T-helper 17 cell (primary cell): ENCODE measurements around the gene LSM14A. TPM values are rescaled to one million over a fixed set of nuclear protein-coding genes. Genes with fewer than 3 reads are reported as not detected.
"Not testable (repeated sequence)": the region's sequence is repeated elsewhere in the genome, so short reads cannot be mapped to it uniquely, and the experiment has no call there.

Experiments
- ATAC-seq: fragments of 150-1000 bp; cut with Tn5 transposase; 2 replicates; pipeline ENCODE4 v1.10.0; 2021; ENCODE audit warnings: mild to moderate bottlenecking, moderate library complexity
- DNase-seq, 3 donors: peaks; one replicate each; pipeline versions ENCODE4 v3.0.0 to v3.0.0-alpha.2; 2020 to 2021
- H3K9me3 ChIP-seq: one replicate; pipeline ENCODE4 v1.7.0; 2013; ENCODE audit warnings: low read length, mild to moderate bottlenecking; ENCODE audit not compliant: control insufficient read depth, poor library complexity, severe bottlenecking
- H3K27ac Mint-ChIP-seq: one replicate; pipeline ENCODE4 v1.8.0; 2022; ENCODE audit warnings: mild to moderate bottlenecking, moderate library complexity, mixed read lengths
- H3K27me3 Mint-ChIP-seq: one replicate; pipeline ENCODE4 v1.8.0; 2022; ENCODE audit warnings: mixed read lengths
- H3K36me3 Mint-ChIP-seq: one replicate; pipeline ENCODE4 v1.8.0; 2022; ENCODE audit warnings: low read depth, mixed read lengths
- H3K4me1 Mint-ChIP-seq: one replicate; pipeline ENCODE4 v1.8.0; 2022; ENCODE audit warnings: mild to moderate bottlenecking, mixed read lengths
- H3K4me3 Mint-ChIP-seq: one replicate; pipeline ENCODE4 v1.8.0; 2022; ENCODE audit warnings: mild to moderate bottlenecking, moderate library complexity, mixed read lengths
- total RNA-seq, 4 donors: library from RNA in 2 of 4; stranded (reverse) in 2 of 4; gene quantifications; one replicate each; pipeline ENCODE4 v1.2.3 and lab custom pipeline; 2022 to 2026

LSM14A gene
- total RNA-seq, 2 donors from 2014 or later, result 150 to 177 TPM

- H3K36me3 Mint-ChIP-seq, result peaks cover 1% of the 10 kb centered on the region
- no peak overlapping the region for H3K4me3 Mint-ChIP-seq
- no peaks in the 10 kb centered on the region for H3K9me3 ChIP-seq
- H3K27ac Mint-ChIP-seq, result no peak overlapping the region
- DNase-seq (no peak), ATAC-seq (no peak)
- H3K4me1 Mint-ChIP-seq, result peaks cover 12% of the 10 kb centered on the region
- no peaks in the 10 kb centered on the region for H3K27me3 Mint-ChIP-seq
Observed at GRCh38 chr19:34248941-34249340, 76.6 kb downstream of the LSM14A start.

GRCh38 chr19:34253167-34253566 lies 80.9 kb downstream of the LSM14A start:
- not testable (repeated sequence) for H3K36me3 Mint-ChIP-seq, ATAC-seq, DNase-seq, H3K27me3 Mint-ChIP-seq, H3K9me3 ChIP-seq
- peak overlapping the region; percentile 94 for H3K27ac Mint-ChIP-seq
- peak overlapping the region; percentile 97 for H3K4me3 Mint-ChIP-seq
- peaks cover 19% of the 10 kb centered on the region for H3K4me1 Mint-ChIP-seq

- Mint-ChIP-seq H3K4me1 (peaks cover 19% of the 10 kb centered on the region), H3K4me3 (peak overlapping the region; percentile 97), H3K27ac (peak overlapping the region; percentile 94)
- H3K27me3 Mint-ChIP-seq, DNase-seq, ATAC-seq, H3K9me3 ChIP-seq, H3K36me3 Mint-ChIP-seq: not testable (repeated sequence)
Observed at GRCh38 chr19:34253681-34254045, 81.4 kb downstream of the LSM14A start.

GRCh38 chr19:34254046-34254697 lies 81.9 kb downstream of the LSM14A start, which contains the start of gene GARRE1:
Gene GARRE1, plus strand, starts transcription at chr19:34254554. Its CDS starts 45,920 bp downstream, at chr19:34300474.
- peak; percentile 76 to 81 (median 79) for DNase-seq
- Mint-ChIP-seq H3K27ac (peak within 1 kb of the TSS; percentile 94), H3K27me3 (no peaks in the 10 kb centered on the region), H3K4me3 (peak within 1 kb of the TSS; percentile 97), H3K4me1 (peaks cover 20% of the 10 kb centered on the region), H3K36me3 (peaks cover 3% of the 10 kb centered on the region)
- peak; percentile 93 for ATAC-seq
- no peaks in the 10 kb centered on the region for H3K9me3 ChIP-seq

- peaks cover 3% of the 10 kb centered on the region for H3K36me3 Mint-ChIP-seq
- no peaks in the 10 kb centered on the region for H3K27me3 Mint-ChIP-seq
- H3K4me3 Mint-ChIP-seq, result peak overlapping the region; percentile 97
- peaks cover 25% of the 10 kb centered on the region for H3K4me1 Mint-ChIP-seq
- peak; percentile 40 for ATAC-seq
- H3K27ac Mint-ChIP-seq, result peak overlapping the region; percentile 37
- H3K9me3 ChIP-seq, result no peaks in the 10 kb centered on the region
- peak; percentile 11 to 30 (median 22) for DNase-seq
Observed at GRCh38 chr19:34254698-34255432, 82.6 kb downstream of the LSM14A start.

GRCh38 chr19:34255546-34255945 lies 83.2 kb downstream of the LSM14A start:
- DNase-seq, result no peak

GRCh38 chr19:34256835-34257558 lies 84.7 kb downstream of the LSM14A start:
- Mint-ChIP-seq H3K27me3 (no peaks in the 10 kb centered on the region), H3K4me1 (peaks cover 33% of the 10 kb centered on the region), H3K27ac (peak overlapping the region; percentile 65), H3K4me3 (no peak overlapping the region), H3K36me3 (peaks cover 5% of the 10 kb centered on the region)
- no peaks in the 10 kb centered on the region for H3K9me3 ChIP-seq
- no peak for ATAC-seq
- no peak for DNase-seq

More at GRCh38 chr19:34255546-34255945, 83.2 kb downstream of the LSM14A start:
- no peak for ATAC-seq
- H3K9me3 ChIP-seq, result no peaks in the 10 kb centered on the region
- Mint-ChIP-seq H3K4me1 (peaks cover 27% of the 10 kb centered on the region), H3K36me3 (peaks cover 3% of the 10 kb centered on the region), H3K27ac (peak overlapping the region; percentile 37), H3K4me3 (peak overlapping the region; percentile 78), H3K27me3 (no peaks in the 10 kb centered on the region)

- Mint-ChIP-seq H3K4me3 (no peak overlapping the region), H3K27me3 (no peaks in the 10 kb centered on the region), H3K4me1 (peaks cover 33% of the 10 kb centered on the region), H3K27ac (peak overlapping the region; percentile 65), H3K36me3 (peaks cover 5% of the 10 kb centered on the region)
- no peak for ATAC-seq
- DNase-seq, result no peak
- H3K9me3 ChIP-seq, result no peaks in the 10 kb centered on the region
Observed at GRCh38 chr19:34257559-34257924, 85.2 kb downstream of the LSM14A start.

- ATAC-seq (no peak), DNase-seq (no peak)
- H3K36me3 Mint-ChIP-seq, result peaks cover 2% of the 10 kb centered on the region
- peak overlapping the region; percentile 67 for H3K27ac Mint-ChIP-seq
- H3K27me3 Mint-ChIP-seq, result no peaks in the 10 kb centered on the region
- H3K4me1 Mint-ChIP-seq, result peaks cover 29% of the 10 kb centered on the region
- H3K4me3 Mint-ChIP-seq, result peak overlapping the region; percentile 21
- H3K9me3 ChIP-seq, result no peaks in the 10 kb centered on the region
Observed at GRCh38 chr19:34259367-34260095, 87.2 kb downstream of the LSM14A start.

GRCh38 chr19:34260771-34261173 lies 88.5 kb downstream of the LSM14A start:
- H3K4me3 Mint-ChIP-seq, result no peak overlapping the region
- no peaks in the 10 kb centered on the region for H3K27me3 Mint-ChIP-seq
- H3K36me3 Mint-ChIP-seq, result peaks cover 2% of the 10 kb centered on the region
- ATAC-seq (no peak), DNase-seq (no peak)
- no peaks in the 10 kb centered on the region for H3K9me3 ChIP-seq
- H3K27ac Mint-ChIP-seq, result peak overlapping the region; percentile 74
- H3K4me1 Mint-ChIP-seq, result peaks cover 39% of the 10 kb centered on the region

- no peaks in the 10 kb centered on the region for H3K27me3 Mint-ChIP-seq
- H3K27ac Mint-ChIP-seq, result peak overlapping the region; percentile 74
- no peak for ATAC-seq
- H3K4me3 Mint-ChIP-seq, result peak overlapping the region; percentile 19
- H3K36me3 Mint-ChIP-seq, result peaks cover 2% of the 10 kb centered on the region
- peaks cover 44% of the 10 kb centered on the region for H3K4me1 Mint-ChIP-seq
- DNase-seq, result no peak
- H3K9me3 ChIP-seq, result no peaks in the 10 kb centered on the region
Observed at GRCh38 chr19:34261334-34262109, 89.2 kb downstream of the LSM14A start.

GRCh38 chr19:34263745-34264237 lies 91.5 kb downstream of the LSM14A start:
- H3K27ac Mint-ChIP-seq, result peak overlapping the region; percentile 63
- no peaks in the 10 kb centered on the region for H3K27me3 Mint-ChIP-seq
- H3K4me1 Mint-ChIP-seq, result peaks cover 45% of the 10 kb centered on the region
- no peaks in the 10 kb centered on the region for H3K9me3 ChIP-seq
- peaks cover 4% of the 10 kb centered on the region for H3K36me3 Mint-ChIP-seq
- no peak for DNase-seq
- peak overlapping the region; percentile 33 for H3K4me3 Mint-ChIP-seq
- ATAC-seq, result no peak
